A673 (cell line): ENCODE measurements around the gene CDK15. TPM values are rescaled to one million over a fixed set of nuclear protein-coding genes. Genes with fewer than 3 reads are reported as not detected.
A peak's percentile ranks its signal among the peaks of the same experiment; 100 is the strongest.

Source experiments
- BruUV-seq: library from RNA; stranded (reverse); fragments of 400-500 nt; replicated peaks from 2 replicates; lab custom pipeline; 2021; lab: Mats Ljungman, UMichigan
- CTCF ChIA-PET: fragments of 300-600 bp; sonication (Branson Sonifier 250); formaldehyde crosslinking; loops from one replicate; lab custom pipeline; 2022; ENCODE audit warnings: antibody characterized with exemption; lab: Charles Lee
- POLR2A ChIA-PET: fragments of 300-600 bp; sonication (Branson Sonifier 250); formaldehyde crosslinking; loops from one replicate; lab custom pipeline; 2022; ENCODE audit warnings: antibody characterized with exemption; ENCODE audit not compliant: low non-redundant PET; lab: Charles Lee
- DNase-seq: peaks from one replicate; pipeline ENCODE4 v3.0.0-alpha.2; 2015; ENCODE audit warnings: low spot score
- H3K27ac ChIP-seq: fragments of 200-600 bp; sonication (generic); 2 replicates; pipeline ENCODE4 v1.5.1; 2016; ENCODE audit warnings: mixed run types, low read depth, mild to moderate bottlenecking, mixed read lengths, antibody characterized with exemption, low read length; ENCODE audit not compliant: poor library complexity, severe bottlenecking
- H3K27me3 ChIP-seq: fragments of 200-600 bp; sonication (generic); replicated peaks from 2 replicates; pipeline ENCODE4 v1.6.1; 2017; ENCODE audit warnings: mixed run types, low read depth, mild to moderate bottlenecking, mixed read lengths, antibody characterized with exemption, low read length; ENCODE audit not compliant: insufficient read depth, poor library complexity
- H3K36me3 ChIP-seq: fragments of 200-600 bp; sonication (generic); 2 replicates; pipeline ENCODE4 v1.6.1; 2016; ENCODE audit warnings: mixed run types, mild to moderate bottlenecking, mixed read lengths, antibody characterized with exemption, low read length; ENCODE audit not compliant: insufficient read depth, poor library complexity, severe bottlenecking
- H3K4me1 ChIP-seq: fragments of 200-600 bp; sonication (generic); 2 replicates; pipeline ENCODE4 v1.6.1; 2017; ENCODE audit warnings: mixed run types, mild to moderate bottlenecking, mixed read lengths, antibody characterized with exemption, low read length; ENCODE audit not compliant: insufficient read depth, poor library complexity, severe bottlenecking
- H3K4me3 ChIP-seq: fragments of 200-600 bp; sonication (generic); 2 replicates; pipeline ENCODE4 v1.5.1; 2016; ENCODE audit warnings: low read depth, mixed run types, mild to moderate bottlenecking, mixed read lengths, low read length; ENCODE audit not compliant: poor library complexity, severe bottlenecking
- H3K9me3 ChIP-seq: fragments of 200-600 bp; sonication (generic); 2 replicates; pipeline ENCODE4 v1.6.1; 2016; ENCODE audit warnings: mixed run types, low read depth, mild to moderate bottlenecking, mixed read lengths, antibody characterized with exemption, low read length; ENCODE audit not compliant: poor library complexity, severe bottlenecking
- EZH2 ChIP-seq: fragments of 200-600 bp; sonication (generic); IDR thresholded peaks from 2 replicates; pipeline ENCODE4 v1.6.1; 2017; ENCODE audit warnings: borderline replicate concordance, low read depth, mild to moderate bottlenecking, mixed read lengths, antibody characterized with exemption, low read length; ENCODE audit not compliant: poor library complexity, severe bottlenecking
- intact Hi-C: fragments of 100-400 bp; cut with micrococcal nuclease; formaldehyde crosslinking; loops from one replicate; pipeline ENCODE4 v1.10.0; 2022; ENCODE audit not compliant: unreplicated experiment
- total RNA-seq: library from RNA; stranded (reverse); gene quantifications from 2 replicates; pipeline ENCODE4 v1.2.3, GENCODE V29; 2021
- TF ChIP-seq, protein P1 (sequence below): fragments of 300-800, 200-600 bp; sonication (generic); conservative IDR thresholded peaks from 2 replicates; pipeline ENCODE4 v1.5.1; 2017; ENCODE audit warnings: low read depth, mild to moderate bottlenecking, antibody characterized with exemption, low read length, moderate library complexity, mixed read lengths

CDK15 gene
- total RNA-seq, 1 experiment from 2014 or later = 0.11 TPM

DNA sequence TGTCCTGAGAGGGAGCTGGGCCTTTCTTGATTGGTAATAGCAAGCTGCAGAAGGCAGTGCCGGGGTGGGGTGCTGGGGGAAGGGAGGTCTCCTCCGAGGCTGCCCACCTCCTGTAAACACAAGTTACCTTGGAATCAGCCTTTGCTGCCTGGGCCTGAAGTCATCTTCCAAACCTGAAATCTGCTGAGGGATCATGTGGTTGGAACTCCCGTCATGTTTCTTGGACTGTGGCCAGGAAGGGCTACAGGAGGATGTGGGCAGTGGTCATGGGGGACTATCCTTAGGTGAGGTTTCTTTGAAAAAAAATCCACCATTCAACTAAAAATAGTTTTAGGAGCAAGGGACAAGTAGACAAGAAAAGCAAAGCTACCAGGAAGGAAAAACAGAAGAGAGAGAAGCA lies 74.2 kb downstream of the CDK15 start:
- TF ChIP-seq, protein P1, sequence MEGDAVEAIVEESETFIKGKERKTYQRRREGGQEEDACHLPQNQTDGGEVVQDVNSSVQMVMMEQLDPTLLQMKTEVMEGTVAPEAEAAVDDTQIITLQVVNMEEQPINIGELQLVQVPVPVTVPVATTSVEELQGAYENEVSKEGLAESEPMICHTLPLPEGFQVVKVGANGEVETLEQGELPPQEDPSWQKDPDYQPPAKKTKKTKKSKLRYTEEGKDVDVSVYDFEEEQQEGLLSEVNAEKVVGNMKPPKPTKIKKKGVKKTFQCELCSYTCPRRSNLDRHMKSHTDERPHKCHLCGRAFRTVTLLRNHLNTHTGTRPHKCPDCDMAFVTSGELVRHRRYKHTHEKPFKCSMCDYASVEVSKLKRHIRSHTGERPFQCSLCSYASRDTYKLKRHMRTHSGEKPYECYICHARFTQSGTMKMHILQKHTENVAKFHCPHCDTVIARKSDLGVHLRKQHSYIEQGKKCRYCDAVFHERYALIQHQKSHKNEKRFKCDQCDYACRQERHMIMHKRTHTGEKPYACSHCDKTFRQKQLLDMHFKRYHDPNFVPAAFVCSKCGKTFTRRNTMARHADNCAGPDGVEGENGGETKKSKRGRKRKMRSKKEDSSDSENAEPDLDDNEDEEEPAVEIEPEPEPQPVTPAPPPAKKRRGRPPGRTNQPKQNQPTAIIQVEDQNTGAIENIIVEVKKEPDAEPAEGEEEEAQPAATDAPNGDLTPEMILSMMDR = no peak
- no peak for TF ChIP-seq EZH2
- Histone ChIP-seq H3K9me3 (no peaks in the 10 kb centered on the region), H3K27me3 (peaks cover 3% of the 10 kb centered on the region), H3K4me3 (no peak overlapping the region), H3K27ac (no peak overlapping the region), H3K36me3 (no peaks in the 10 kb centered on the region), H3K4me1 (peaks cover 51% of the 10 kb centered on the region)
- CTCF ChIA-PET = no interaction called here
- no peak for DNase-seq
- POLR2A ChIA-PET = interaction anchor here (0.9 kb wide), 1 partner anchor 1029 kb away, joined by 6 read pairs; no protein-coding TSS in a partner anchor
- intact Hi-C loops = loop anchor here (5.0 kb wide), 1 partner anchor 152 kb away; the partner anchor contains the start of gene FZD7
- BruUV-seq = no TSS peak

DNA sequence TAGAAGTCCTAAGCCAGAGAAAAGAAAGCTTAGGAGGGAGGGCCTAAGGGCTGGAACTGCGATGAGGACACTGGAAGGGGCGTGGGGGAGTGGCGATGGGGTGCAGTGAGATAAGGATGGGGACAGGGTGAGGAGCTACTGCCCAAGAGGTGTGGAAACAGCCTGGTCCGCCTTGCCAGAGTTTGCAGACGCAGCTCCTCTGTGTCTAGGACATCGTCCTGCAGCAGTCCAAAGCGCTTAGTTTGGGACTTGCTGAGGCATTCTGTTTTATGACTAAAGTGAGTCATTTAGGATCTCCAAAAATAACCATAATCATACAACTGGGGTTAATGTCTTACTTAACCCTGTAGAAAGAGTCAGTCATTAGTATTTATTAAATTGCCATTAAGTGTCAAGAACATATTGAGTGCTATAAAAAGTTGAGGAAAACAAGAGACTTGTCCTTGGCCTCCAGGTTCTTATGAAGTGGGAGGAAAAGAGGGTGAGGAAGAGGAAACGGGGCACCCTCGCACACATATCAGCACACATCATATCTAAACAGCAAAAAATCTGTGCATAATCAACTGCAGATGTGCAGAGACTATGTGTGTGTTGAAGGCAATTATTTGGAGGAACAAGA lies 74.8 kb downstream of the CDK15 start:
- intact Hi-C loops = loop anchor here (5.0 kb wide), 1 partner anchor 151 kb away; the partner anchor contains the start of gene FZD7
- H3K27me3 ChIP-seq = peaks cover 3% of the 10 kb centered on the region
- TF ChIP-seq EZH2 = no peak
- TF ChIP-seq, protein P1 = no peak
- peak; percentile 60 for DNase-seq
- H3K4me1 ChIP-seq = peaks cover 54% of the 10 kb centered on the region
- no peaks in the 10 kb centered on the region for H3K9me3 ChIP-seq
- ChIA-PET POLR2A (interaction anchor here (0.9 kb wide), 1 partner anchor 1028 kb away, joined by 6 read pairs; no protein-coding TSS in a partner anchor), CTCF (no interaction called here)
- no peaks in the 10 kb centered on the region for H3K36me3 ChIP-seq
- no peak overlapping the region for H3K4me3 ChIP-seq
- BruUV-seq = no TSS peak
- H3K27ac ChIP-seq = no peak overlapping the region

DNA sequence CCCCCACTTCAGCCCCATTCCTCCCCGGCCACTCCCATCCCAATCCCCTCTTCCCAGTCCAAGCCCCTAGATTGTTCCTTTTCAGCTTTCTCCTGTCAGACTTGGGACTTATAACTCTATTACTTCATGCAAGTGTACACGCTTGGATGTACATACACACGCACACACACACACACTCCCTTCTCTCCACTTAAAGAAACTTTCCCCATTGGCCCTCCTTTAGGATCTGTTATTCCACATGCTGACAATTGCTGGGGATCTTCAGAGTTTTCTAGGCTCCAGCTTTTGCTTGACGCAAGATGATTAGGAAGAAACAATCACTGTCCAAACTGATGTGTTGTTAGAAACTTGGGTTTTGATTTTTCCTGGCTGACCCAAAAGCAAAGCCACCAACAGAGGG lies 75.4 kb downstream of the CDK15 start:
- DNase-seq = peak; percentile 39
- no peaks in the 10 kb centered on the region for H3K9me3 ChIP-seq
- H3K4me1 ChIP-seq = peaks cover 60% of the 10 kb centered on the region
- H3K4me3 ChIP-seq = peak overlapping the region; percentile 22
- H3K27ac ChIP-seq = peak overlapping the region; percentile 49
- no peaks in the 10 kb centered on the region for H3K36me3 ChIP-seq
- POLR2A ChIA-PET = no interaction called here
- BruUV-seq = no TSS peak
- H3K27me3 ChIP-seq = peaks cover 3% of the 10 kb centered on the region
- TF ChIP-seq, protein P1 = no peak
- TF ChIP-seq EZH2 = no peak
- CTCF ChIA-PET = no interaction called here
- intact Hi-C loops = loop anchor here (5.0 kb wide), 1 partner anchor 151 kb away; the partner anchor contains the start of gene FZD7
